LNCaP clone FGC (cell line): ENCODE measurements around the gene CCDC92.
A peak's percentile ranks its signal among the peaks of the same experiment; 100 is the strongest.

Experiments
- DNase-seq: peaks from one replicate; pipeline ENCODE4 v3.0.0-alpha.2; 2011; ENCODE audit warnings: low read depth
- H3K4me3 ChIP-seq: 2 replicates; pipeline ENCODE4 v1.5.1; 2011; ENCODE audit warnings: mild to moderate bottlenecking, low read depth, low read length, control low read depth
- TF ChIP-seq, protein P1 (sequence below): IDR thresholded peaks from 2 replicates; pipeline ENCODE4 v1.5.1; 2012; ENCODE audit warnings: mild to moderate bottlenecking; ENCODE audit not compliant: control insufficient read depth, insufficient read depth; ENCODE audit errors: extremely low read depth

CCDC92 gene

DNA sequence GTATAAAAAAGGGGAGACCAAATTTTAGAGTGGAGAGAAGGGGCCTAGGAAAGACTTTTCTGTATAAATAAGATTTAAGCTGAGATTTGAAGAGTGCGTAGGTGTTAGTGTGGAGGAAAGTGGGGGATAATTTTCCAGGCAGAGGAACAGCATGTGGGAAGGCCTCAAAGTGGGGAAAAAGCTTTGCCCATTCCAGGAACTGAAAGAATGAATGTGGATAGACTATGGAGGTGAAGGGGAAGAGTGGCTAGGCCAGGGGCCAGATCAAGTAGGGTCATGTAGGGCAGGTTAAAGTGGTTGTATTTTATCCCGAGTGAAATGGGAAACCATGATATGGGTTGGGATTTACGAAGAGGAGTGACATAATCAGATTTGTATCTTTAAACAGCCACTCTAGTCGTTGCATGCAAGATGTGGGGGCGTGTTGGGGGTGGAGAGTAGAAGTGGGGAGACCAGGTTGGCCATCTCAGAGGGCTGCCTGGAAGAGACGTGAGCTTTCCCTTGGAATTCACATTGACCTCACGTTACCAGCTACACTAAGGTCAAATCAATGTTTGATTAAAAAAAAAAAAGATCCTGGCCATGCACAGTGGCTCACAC, 3.7 kb upstream of the CCDC92 start:
- no peak overlapping the region for H3K4me3 ChIP-seq
- TF ChIP-seq, protein P1, sequence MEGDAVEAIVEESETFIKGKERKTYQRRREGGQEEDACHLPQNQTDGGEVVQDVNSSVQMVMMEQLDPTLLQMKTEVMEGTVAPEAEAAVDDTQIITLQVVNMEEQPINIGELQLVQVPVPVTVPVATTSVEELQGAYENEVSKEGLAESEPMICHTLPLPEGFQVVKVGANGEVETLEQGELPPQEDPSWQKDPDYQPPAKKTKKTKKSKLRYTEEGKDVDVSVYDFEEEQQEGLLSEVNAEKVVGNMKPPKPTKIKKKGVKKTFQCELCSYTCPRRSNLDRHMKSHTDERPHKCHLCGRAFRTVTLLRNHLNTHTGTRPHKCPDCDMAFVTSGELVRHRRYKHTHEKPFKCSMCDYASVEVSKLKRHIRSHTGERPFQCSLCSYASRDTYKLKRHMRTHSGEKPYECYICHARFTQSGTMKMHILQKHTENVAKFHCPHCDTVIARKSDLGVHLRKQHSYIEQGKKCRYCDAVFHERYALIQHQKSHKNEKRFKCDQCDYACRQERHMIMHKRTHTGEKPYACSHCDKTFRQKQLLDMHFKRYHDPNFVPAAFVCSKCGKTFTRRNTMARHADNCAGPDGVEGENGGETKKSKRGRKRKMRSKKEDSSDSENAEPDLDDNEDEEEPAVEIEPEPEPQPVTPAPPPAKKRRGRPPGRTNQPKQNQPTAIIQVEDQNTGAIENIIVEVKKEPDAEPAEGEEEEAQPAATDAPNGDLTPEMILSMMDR = no peak
- DNase-seq = no peak

DNA sequence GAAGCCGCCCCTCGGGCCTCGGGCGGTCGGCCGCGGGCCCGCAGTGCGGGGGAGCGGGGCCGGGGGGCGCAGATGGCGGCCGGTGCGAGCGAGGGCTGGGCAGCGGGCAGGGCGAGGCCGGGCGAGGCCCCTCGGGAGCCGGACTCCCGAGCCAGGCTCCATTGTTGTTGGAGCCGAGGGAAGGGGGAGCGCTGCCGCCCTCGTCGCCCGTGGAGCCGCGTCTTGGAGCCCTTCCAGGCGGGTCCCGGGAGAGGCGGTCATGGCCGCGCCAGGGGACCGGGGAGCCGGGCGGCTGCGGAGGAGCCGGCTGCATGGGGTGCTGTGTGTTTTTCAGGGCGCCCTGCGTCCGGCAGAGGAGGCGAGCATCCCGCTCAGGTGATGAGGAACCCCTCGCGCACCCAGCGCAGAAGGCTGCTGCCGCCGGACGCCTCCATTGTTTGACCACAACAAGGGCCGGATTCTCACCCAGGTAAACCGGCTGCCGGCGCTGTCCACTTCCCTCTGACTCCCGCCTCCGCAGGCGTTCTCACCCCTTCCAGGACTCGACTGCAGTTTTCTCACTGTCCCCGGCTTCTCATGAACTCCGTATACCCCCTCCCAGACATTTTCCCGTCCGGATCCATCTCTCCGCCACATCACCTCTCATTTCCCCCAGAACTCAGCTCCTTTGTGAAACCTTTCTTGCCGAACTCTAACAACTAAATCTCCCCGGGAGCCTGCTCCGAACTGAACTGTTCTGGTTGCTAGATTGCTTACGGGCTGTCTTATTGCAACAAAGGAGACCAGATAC, 1.1 kb upstream of the CCDC92 start:
- TF ChIP-seq, protein P1 = no peak
- H3K4me3 ChIP-seq = peak overlapping the region; percentile 80
- no peak for DNase-seq

DNA sequence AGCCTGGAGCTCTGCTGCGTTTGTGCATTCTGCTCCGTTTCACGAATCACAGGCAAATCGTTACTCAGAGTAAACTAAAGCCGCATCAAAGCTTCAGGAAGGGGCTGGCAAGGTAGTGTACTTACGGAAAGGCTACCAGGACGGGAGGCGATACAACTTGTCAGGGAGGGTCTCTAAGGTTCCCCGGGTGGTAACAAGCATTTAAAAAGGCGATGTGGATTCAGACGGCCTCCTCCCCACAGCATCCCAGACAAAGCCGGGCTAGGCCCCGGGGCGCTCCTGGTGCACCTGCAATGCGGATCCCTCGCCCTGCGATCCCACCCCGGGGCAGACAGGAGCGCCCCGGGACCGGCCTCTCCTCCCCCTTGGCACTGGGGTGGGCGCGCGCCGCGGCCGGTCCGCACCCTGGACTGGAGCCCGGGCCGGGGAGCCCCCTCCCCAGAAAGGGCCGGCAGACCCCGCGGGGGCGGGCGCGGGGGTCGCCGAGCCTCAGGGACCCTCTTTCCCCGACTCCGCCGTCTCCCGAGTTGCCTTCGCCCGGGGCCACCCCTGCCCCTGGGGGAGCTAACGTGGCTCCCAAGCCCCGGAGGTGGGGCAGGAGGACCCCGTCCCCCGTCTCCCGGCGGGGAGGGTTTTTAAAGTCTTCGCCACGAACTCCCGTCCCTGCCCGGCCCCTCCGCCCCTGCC, 718 bp downstream of the CCDC92 start:
- H3K4me3 ChIP-seq = peak overlapping the region; percentile 66
- TF ChIP-seq, protein P1 = no peak
- DNase-seq = no peak

DNA sequence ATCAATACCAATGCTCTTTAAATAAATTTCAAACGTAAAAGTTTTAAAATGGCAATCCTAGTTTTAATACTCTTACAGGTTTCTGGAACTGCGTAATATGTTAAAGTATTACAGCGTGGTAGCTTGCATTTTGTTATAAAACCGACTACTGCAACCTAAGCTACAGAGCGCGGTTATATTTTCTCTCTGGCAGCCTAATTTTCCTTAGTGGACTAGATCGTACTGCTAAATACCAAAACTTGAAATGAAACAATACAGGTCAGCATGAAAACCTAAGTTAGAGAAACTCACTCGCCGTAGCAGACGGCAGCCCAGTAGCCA, 1.2 kb downstream of the CCDC92 start:
- DNase-seq = no peak
- TF ChIP-seq, protein P1 = no peak
- peak overlapping the region; percentile 66 for H3K4me3 ChIP-seq

DNA sequence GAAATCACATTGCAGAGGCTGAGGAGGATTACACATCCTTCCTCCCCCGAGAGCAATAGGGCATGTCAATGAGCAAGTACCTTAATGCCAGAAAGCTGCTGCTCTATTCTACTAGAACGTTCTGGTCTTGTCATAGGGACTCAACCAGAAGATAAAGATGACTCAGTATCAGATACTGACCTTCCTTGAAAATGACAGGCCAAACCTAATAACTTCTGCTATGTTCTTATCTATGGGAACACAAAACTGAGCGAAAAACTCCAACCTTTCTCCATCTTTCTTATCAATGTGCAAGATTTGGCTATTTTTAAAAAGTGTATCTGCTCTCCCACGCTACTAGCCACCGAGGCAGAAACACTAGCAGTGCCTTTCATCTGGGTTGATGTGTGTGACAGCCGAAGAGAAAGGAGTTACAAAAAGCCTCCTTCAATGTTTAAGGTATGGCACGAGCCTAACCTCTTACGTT, 5.5 kb downstream of the CCDC92 start:
- TF ChIP-seq, protein P1 = no peak
- no peak overlapping the region for H3K4me3 ChIP-seq
- no peak for DNase-seq

DNA sequence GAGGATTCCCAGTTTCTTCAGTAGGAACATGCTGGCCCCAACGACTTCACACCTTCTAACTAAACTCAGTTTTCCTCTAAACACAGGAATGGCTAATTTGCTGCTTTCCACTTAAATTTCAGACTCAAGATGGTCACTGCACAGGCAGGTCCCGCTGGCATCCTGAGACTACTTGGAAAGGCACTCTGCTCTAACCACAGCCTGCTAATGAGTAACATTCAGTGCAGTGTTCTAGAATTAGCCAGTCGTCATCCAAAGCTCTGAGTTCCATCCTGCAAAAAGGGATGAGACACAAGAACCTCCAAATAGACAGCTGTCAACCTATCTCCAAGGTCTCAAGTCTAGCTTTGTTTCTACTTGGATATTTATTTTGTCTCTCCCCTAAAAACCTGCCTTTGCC, 6.0 kb downstream of the CCDC92 start:
- DNase-seq = no peak
- TF ChIP-seq, protein P1 = no peak
- H3K4me3 ChIP-seq = no peak overlapping the region
